GM21367 (cell line): ENCODE data around the gene STX8.
A peak's percentile ranks its signal among the peaks of the same experiment; 100 is the strongest.
"Not testable (repeated sequence)": the region's sequence is repeated elsewhere in the genome, so short reads cannot be mapped to it uniquely, and the experiment has no call there.

Experiments used
- ATAC-seq: cut with Tn5 transposase; IDR thresholded peaks from one replicate; pipeline ENCODE4 v1.9.1; 2021; ENCODE audit not compliant: unreplicated experiment

The STX8 gene

DNA sequence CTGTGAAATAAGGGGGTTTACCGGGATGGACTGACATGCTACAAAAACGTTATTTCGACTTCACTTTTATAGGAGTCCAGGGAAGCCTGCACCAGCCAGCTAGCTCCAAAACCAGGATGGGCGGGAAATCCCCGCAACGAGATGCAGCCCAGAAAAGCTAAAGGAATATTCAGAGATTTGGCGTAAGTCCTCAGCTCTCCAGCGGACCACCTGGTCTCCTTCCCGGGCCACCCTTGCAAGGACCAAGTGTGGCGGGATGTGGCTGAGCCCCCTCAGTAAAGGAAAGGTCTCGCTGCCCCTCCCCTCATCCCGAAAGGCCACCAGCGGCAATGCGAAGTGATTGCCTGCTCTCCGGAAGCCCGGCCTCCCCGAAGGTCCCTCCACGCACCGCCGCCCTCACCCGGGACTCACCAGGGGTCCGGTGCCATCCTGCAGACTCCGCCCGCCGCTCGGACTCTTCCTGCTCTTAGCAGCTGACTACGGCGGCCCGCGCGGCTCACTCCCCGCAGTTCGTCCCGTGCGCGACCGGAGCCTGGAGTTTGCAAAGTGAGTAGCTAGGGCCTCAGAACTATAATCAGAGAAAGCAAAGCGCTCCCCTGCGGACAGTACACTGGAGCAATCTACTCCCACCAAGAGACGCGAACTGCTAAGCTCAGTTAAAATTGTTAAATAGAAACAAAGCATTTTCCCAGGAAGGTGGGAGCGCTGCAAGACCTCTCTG, at the start of gene STX8:
TSS of gene STX8 (minus strand) at position 440 of the 721 bp plus-strand sequence. CDS start at position 428, 12 bp downstream.
- peak; percentile 72 for ATAC-seq

GRCh38 chr17:9622961-9623360, 47.3 kb upstream of the STX8 start:
- ATAC-seq, result no peak

DNA sequence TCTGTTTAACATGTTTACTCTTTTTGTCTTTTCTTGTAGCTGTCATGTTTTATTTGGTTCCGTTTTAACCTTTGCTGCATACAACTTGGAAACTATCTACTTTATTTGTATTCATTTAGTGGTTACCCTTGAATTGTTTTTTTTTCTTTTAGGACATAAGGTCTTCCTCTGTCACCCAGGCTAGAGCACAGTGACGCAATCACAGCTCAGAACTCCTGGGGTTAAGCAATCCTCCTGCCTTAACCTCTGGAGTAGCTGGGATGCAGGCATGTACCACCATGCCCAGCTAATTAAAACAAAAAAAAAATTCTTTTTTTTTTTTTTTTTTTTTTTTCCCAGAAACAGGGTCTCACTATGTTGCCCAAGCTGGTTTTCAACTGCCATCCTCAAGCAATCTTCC, 39.9 kb upstream of the STX8 start:
- ATAC-seq, result no peak

DNA sequence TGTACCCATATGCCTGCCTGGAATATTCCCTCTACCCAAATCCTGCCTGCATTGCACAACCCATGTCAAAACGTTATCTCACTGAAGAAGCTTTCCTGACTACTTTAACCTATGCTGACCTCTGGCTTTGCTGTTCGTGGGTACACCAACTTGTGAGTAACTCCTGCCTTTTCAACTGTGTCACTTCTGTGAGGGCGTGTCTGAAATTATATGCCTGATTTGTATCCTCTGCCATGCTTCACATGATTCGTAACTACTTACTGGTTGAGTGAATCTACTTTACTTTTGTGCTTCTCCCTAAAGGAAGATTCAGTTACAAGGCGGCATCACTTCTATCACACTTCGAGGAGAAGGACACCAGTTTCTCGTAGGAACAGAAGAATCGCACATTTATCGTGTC, 36.4 kb upstream of the STX8 start:
- ATAC-seq, result no peak

DNA sequence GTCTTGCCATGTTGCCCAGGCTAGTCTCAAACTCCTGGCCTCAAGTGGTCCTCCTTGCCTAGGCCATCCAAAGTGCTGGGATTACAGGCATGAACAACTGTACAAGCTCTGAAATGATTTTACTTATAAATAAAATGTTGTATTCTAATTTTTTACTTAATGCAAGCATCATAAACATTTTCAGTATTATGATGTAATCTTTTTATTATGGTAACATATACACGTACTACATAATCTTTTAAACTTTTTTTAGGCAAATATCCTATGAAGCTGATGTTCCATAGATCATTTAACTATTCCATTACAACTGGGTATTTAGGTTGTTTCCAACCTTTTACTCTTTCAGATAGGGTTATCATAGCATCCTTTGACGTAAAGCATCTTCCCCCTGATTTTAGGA, 35.9 kb upstream of the STX8 start:
- no peak for ATAC-seq

GRCh38 chr17:9607058-9607457, 31.4 kb upstream of the STX8 start:
- not testable (repeated sequence) for ATAC-seq

DNA sequence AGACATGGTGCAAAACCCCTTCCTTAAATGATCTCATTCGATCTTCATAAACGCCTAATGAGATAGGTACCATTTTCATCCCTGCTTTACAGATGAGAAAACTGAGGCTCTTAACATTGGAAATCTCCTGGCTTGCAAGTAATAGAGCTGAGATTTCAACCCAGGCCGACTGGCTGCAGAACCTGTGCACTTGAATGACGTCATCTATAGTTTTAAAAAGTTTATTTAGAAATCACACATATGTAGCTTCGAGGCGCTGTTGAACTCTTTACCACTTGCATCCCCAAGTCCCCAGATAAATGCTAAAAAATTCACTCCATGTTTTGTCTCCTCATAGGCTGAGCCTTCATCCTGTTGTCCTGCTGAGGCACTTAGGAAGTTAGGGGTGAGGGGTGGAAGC, 30.8 kb upstream of the STX8 start:
- no peak for ATAC-seq

- ATAC-seq, result not testable (repeated sequence)
Observed at GRCh38 chr17:9604583-9604982, 29.0 kb upstream of the STX8 start.

GRCh38 chr17:9598661-9599060, 23.0 kb upstream of the STX8 start:
- no peak for ATAC-seq

DNA sequence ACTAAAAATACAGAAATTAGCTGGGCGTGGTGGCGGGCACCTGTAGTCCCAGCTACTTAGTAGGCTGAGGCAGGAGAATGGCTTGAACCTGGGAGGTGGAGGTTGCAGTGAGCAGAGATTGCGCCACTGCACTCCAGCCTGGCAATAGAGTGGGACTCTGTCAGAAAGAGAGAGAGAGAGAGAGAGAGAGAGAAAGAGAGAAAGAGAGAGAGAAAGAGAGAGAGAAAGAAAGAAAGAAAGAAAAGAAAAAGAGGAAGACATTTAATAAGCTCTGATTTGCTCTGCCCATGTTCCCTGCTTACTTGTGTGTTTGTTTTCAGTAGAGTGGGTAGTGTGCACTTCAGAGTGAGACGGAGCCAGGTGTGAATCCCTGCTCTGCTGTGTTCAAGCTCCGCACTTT, 22.0 kb upstream of the STX8 start:
- ATAC-seq, result not testable (repeated sequence)

GRCh38 chr17:9594065-9594464, 18.4 kb upstream of the STX8 start:
- no peak for ATAC-seq

DNA sequence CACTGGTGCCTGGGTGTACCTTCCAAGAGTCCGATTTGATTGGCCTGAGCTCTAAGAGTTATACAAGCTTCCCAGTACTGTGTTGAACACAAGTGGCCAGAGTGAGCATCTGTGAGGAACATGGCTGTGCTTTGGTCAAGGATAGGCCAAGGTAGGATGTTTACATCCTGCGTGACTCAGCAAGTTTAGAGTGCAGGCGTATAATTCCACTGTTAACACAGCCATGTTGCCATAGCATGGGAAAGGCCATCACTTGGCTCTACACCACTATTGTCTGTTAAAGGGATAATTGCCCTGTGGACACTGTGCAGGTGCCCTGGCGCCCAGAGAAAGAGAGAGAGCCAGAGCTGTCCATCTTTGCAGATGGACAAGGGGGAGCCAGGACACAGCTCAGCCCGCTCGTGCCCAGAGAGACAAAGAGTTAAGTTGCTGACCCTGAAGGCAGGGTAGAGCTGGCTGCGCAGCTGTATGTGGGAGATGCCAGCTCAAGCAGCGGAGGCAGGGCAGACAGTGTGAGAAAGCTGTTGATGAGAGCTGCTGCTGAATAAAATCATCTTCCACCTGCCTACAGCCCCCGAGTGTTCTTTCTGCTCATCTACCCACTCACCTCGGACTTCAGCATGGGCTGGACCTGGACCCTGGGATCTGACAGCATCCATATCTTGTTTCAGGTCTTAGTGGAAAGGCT, 12.5 kb upstream of the STX8 start:
- no peak for ATAC-seq

- no peak for ATAC-seq
Observed at GRCh38 chr17:9577373-9577709, 1.7 kb upstream of the STX8 start.

GRCh38 chr17:9576521-9577372, 1.1 kb upstream of the STX8 start, which contains the start of gene CFAP52:
Gene CFAP52 (plus strand): TSS chr17:9576642. CDS start chr17:9576696, 54 bp downstream.
- peak; percentile 43 for ATAC-seq

- no peak for ATAC-seq
Observed at GRCh38 chr17:9571201-9571600, 4.4 kb downstream of the STX8 start.

DNA sequence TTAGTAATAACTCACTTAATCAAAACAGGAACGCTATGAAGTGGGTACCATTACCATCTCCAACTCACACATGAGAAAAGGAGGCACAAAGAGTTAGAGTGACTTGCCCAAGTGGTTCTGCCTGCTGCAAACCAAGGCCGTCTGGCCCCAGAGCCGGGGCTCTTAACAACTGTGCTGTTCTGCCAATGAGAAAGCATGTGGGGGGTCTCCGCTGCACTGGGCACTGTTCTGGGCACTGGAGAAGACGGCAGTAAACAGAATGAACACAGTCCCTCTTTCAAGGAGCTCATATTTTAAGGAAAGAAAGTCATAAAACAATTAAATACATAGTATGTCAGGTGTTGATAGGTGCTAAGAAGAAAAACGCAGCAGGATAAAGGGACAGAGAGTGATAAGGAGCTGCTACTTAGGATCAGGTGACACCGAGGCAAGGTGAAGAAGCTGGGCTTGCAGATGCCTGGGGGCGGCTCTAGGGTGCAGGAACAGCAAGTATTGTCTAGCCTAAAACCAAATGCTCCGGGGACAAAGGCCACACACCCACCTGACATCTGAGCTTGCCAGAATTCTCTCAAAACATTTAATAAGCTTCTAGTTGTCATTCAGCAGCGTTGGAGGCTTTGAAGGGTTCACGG, 6.5 kb downstream of the STX8 start:
- ATAC-seq, result no peak

- no peak for ATAC-seq
Observed at GRCh38 chr17:9568004-9568403, 7.6 kb downstream of the STX8 start.

DNA sequence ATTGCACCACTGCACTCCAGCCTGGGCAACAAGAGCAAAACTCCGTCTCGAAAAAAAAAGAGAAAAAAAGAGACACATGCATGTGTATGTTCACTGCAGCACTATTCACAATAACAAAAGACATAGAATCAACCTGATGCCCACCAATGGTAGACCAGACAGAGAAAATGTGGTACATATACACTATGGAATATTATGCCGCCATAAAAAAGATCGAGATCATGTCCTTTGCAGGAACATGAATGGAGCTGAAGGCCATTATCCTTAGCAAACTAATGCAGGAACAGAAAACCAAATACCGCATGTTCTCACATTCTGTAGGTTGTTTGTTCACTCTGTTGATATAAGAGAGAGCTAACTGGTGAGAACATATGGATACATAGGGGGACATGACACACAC, 8.9 kb downstream of the STX8 start:
- ATAC-seq, result not testable (repeated sequence)

DNA sequence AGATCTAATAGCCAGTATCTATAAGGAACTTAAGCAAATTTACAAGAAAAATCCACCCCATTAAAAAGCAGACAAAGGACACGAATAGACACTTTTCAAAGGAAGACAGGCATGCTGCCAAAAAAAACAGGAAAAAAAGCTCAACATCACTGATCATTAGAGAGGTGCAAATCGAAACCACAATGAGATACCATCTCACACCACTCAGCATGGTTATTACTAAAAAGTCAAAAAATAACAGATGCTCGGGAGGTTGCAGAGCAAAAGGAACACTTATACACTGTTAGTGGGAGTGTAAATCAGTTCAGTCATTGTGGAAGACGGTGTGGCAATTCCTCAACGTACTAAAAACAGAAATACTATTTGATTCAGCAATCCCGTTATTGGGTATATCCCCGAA, 9.6 kb downstream of the STX8 start:
- no peak for ATAC-seq

DNA sequence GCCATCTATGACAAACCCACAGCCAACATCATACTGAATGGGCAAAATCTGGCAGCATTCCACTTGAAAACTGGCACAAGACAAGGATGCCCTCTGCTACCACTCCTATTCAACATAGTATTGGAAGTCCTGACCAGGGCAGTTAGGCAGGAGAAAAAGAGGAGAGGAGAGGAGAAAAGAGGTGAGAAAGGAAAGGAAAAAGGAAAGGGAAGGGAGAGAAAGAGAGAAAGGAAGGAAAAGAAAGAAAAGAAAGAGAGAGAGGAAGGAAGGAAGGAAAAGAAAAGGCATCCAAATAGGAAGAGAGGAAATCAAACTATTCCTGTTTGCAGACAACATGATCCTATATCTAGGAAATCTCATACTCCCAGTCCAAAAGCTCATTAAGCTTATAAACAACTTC, 11.5 kb downstream of the STX8 start:
- ATAC-seq, result no peak

GRCh38 chr17:9557857-9558256, 17.8 kb downstream of the STX8 start:
- no peak for ATAC-seq
